ENCODE data around the gene SLC35E4.
"Not testable (repeated sequence)": the region's sequence is repeated elsewhere in the genome, so short reads cannot be mapped to it uniquely, and the experiment has no call there.

The SLC35E4 gene

DNA sequence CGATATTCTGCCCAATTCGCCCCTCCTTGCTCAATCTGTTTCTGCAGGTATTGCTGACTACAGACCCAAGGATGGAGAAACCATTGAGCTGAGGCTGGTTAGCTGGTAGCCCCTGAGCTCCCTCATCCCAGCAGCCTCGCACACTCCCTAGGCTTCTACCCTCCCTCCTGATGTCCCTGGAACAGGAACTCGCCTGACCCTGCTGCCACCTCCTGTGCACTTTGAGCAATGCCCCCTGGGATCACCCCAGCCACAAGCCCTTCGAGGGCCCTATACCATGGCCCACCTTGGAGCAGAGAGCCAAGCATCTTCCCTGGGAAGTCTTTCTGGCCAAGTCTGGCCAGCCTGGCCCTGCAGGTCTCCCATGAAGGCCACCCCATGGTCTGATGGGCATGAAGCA, 9.2 kb upstream of the SLC35E4 start:
- Mint-ChIP-seq H3K27me3 (no peaks in the 10 kb centered on the region), H3K27ac (no peak overlapping the region), H3K4me3 (no peak overlapping the region), H3K36me3 (no peaks in the 10 kb centered on the region), H3K4me1 (no peaks in the 10 kb centered on the region), H3K9me3 (no peaks in the 10 kb centered on the region)
- CTCF ChIA-PET = interaction anchor here (1.0 to 2.1 kb wide), 2 partner anchors 8 to 129 kb away, joined by 5 to 9 read pairs; no protein-coding TSS in a partner anchor
- no peak for DNase-seq

- Mint-ChIP-seq H3K27me3 (no peaks in the 10 kb centered on the region), H3K9me3 (no peaks in the 10 kb centered on the region), H3K36me3 (no peaks in the 10 kb centered on the region), H3K27ac (no peak overlapping the region), H3K4me1 (no peaks in the 10 kb centered on the region), H3K4me3 (no peak overlapping the region)
- no peak for DNase-seq
- CTCF ChIA-PET = interaction anchor here (2.1 kb wide), 1 partner anchor 128 kb away, joined by 9 read pairs; no protein-coding TSS in a partner anchor
Measured at GRCh38 chr22:30627471-30627870, 8.1 kb upstream of the SLC35E4 start.

GRCh38 chr22:30628491-30628890, 7.1 kb upstream of the SLC35E4 start:
- Mint-ChIP-seq H3K36me3 (no peaks in the 10 kb centered on the region), H3K27ac (no peak overlapping the region), H3K27me3 (no peaks in the 10 kb centered on the region), H3K9me3 (no peaks in the 10 kb centered on the region), H3K4me3 (no peak overlapping the region), H3K4me1 (no peaks in the 10 kb centered on the region)
- no peak for DNase-seq
- CTCF ChIA-PET = interaction anchor here (1.1 to 2.6 kb wide), 2 partner anchors 29 to 127 kb away, joined by 3 to 13 read pairs; no protein-coding TSS in a partner anchor

DNA sequence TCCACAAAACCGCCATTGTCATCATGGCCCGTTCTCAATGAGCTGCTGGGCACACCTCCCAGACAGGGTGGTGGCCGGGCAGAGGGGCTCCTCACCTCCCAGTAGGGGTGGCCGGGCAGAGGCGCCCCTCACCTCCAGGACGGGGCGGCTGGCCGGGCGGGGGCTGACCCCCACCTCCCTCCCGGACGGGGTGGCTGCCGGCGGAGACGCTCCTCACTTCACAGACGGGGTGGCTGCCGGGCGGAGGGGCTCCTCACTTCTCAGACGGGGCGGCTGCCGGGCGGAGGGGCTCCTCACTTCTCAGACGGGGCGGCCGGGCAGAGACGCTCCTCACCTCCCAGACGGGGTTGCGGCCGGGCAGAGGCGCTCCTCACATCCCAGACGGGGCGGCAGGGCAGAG, 4.1 kb upstream of the SLC35E4 start:
- H3K27me3 Mint-ChIP-seq, H3K4me3 Mint-ChIP-seq, CTCF ChIA-PET, H3K9me3 Mint-ChIP-seq, H3K36me3 Mint-ChIP-seq, H3K27ac Mint-ChIP-seq, DNase-seq: not testable (repeated sequence)
- peaks cover 17% of the 10 kb centered on the region for H3K4me1 Mint-ChIP-seq

DNA sequence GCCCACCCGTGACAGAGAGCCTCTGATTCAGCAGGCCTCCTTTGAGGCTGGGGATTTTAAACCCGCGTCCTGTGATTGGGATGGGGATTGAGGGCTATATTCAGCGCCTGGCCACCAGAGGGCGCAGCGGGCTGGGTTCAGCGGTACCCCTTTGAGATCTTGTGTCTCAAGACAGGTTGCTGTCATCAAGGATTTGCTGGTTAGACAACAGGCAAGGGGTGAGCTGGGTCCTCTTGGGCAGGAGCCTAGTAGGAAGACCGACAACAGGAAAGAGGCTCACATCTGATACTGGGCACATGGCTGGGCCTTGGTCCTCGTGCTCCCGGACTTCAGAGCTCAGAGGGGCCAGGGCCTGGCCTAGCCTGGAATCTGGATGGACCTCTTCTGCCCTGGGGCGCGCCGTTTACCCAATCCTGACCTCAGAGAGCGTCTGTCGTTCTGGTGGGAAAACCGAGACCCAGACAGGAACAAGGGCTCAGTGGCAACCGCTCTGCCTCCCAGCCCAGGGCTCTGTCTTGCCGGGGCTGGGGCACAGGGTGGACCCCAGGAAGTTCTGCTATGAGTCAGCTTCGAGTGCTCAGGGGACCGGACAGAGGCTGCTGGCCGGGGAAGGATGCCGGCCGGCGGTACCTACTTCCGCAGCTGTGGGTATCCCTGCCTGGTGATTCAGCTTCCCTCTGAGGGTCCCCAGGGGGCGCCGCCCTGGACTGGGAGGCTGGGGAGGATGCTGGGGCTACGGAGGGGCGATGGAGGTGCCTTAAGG, 929 bp upstream of the SLC35E4 start:
- Mint-ChIP-seq H3K4me3 (peak overlapping the region; percentile 70), H3K27ac (peak overlapping the region; percentile 92), H3K27me3 (no peaks in the 10 kb centered on the region), H3K9me3 (no peaks in the 10 kb centered on the region), H3K36me3 (no peaks in the 10 kb centered on the region), H3K4me1 (peaks cover 27% of the 10 kb centered on the region)
- peak; percentile 93 for DNase-seq
- CTCF ChIA-PET = interaction anchor here (0.6 to 4.8 kb wide), 29 partner anchors 8 to 655 kb away, joined by 3 to 190 read pairs (median 4); partner anchors contain the start of genes DUSP18, OSBP2 and TCN2

DNA sequence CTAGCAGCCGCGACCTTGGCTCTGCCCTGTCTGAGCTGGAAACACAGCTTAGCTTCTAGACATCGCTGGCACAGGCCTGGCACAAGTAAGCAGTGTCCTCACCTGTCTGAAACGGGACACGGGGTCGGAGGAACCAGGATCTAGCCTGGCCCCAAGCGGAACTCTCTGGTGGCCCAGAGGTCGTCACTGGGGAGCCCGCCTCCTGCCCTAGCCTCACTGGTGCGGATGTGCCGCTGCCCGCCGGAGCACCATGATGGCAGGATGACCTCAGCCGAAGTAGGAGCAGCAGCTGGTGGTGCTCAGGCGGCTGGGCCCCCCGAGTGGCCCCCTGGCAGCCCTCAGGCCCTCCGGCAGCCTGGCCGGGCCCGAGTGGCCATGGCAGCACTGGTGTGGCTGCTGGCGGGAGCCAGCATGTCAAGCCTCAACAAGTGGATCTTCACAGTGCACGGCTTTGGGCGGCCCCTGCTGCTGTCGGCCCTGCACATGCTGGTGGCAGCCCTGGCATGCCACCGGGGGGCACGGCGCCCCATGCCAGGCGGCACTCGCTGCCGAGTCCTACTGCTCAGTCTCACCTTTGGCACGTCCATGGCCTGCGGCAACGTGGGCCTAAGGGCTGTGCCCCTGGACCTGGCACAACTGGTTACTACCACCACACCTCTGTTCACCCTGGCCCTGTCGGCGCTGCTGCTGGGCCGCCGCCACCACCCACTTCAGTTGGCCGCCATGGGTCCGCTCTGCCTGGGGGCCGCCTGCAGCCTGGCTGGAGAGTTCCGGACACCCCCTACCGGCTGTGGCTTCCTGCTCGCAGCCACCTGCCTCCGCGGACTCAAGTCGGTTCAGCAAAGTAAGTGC, 871 bp downstream of the SLC35E4 start:
- Mint-ChIP-seq H3K9me3 (no peaks in the 10 kb centered on the region), H3K36me3 (no peaks in the 10 kb centered on the region), H3K27me3 (no peaks in the 10 kb centered on the region), H3K4me1 (peaks cover 27% of the 10 kb centered on the region), H3K27ac (no peak overlapping the region), H3K4me3 (peak overlapping the region; percentile 77)
- CTCF ChIA-PET = interaction anchor here (0.6 to 4.8 kb wide), 8 partner anchors 13 to 235 kb away, joined by 3 to 190 read pairs (median 6); no protein-coding TSS in a partner anchor
- DNase-seq = peak; percentile 41

GRCh38 chr22:30637701-30638114, 2.1 kb downstream of the SLC35E4 start:
- CTCF ChIA-PET = interaction anchor here (0.6 to 4.5 kb wide), 3 partner anchors 12 to 117 kb away, joined by 3 to 24 read pairs (median 6); no protein-coding TSS in a partner anchor
- no peak overlapping the region for H3K27ac Mint-ChIP-seq
- H3K4me3 Mint-ChIP-seq = no peak overlapping the region
- no peaks in the 10 kb centered on the region for H3K9me3 Mint-ChIP-seq
- DNase-seq = no peak
- no peaks in the 10 kb centered on the region for H3K27me3 Mint-ChIP-seq
- H3K36me3 Mint-ChIP-seq = no peaks in the 10 kb centered on the region
- peaks cover 27% of the 10 kb centered on the region for H3K4me1 Mint-ChIP-seq

DNA sequence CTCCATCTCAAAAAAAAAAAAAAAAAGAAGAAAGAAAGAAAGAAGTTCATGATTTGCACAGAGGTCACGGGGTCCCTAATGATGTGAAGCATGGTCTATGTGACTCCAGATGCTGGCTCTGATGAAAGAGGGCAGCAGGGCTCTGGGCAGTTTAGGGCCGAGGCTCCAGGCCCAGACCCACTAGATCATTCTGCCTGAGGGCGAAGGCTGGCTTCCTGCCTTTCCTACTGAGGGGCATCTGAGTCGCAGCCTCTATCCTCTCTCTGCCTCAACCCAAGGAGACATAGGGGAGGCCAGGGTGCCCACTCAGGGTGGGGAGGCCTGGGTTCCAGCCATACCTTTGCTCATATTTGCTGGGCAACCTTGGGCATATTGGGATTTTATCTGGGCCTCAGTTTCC, 4.8 kb downstream of the SLC35E4 start:
- CTCF ChIA-PET = interaction anchor here (1.6 kb wide), 1 partner anchor 114 kb away, joined by 5 read pairs; no protein-coding TSS in a partner anchor
- Mint-ChIP-seq H3K36me3 (no peaks in the 10 kb centered on the region), H3K9me3 (no peaks in the 10 kb centered on the region), H3K4me1 (peaks cover 29% of the 10 kb centered on the region), H3K27me3 (no peaks in the 10 kb centered on the region), H3K4me3 (no peak overlapping the region), H3K27ac (no peak overlapping the region)
- DNase-seq = no peak

DNA sequence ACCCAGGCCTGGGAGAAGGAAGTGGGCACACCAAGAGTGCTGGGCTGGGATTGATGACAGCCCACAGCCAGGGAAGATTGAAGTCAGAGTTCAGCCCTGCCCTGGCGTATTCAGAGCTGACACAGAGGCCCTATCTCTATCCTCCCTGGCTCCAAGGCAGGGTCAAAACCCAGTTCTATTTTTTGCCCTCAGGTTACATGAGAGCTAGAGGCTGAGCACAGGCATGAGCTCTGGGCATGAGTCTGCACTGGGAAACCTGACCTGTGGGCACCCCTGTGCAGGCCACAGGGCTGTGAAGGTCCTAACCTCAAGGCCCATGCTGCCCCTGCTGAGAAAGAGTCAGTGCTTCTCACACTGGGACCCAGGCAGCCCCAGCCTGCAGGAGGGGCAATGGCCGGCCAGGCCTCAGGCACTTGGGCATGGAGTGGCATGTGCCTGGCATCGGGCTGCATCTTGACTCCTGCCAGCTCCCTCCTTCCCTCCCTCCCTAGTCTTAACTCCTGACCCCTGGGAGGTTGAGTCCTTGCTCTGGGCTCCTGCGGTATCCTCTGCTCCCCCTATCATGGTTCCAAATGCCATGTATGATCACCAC, 5.4 kb downstream of the SLC35E4 start:
- Mint-ChIP-seq H3K36me3 (no peaks in the 10 kb centered on the region), H3K4me1 (peaks cover 25% of the 10 kb centered on the region), H3K4me3 (no peak overlapping the region), H3K9me3 (no peaks in the 10 kb centered on the region), H3K27me3 (no peaks in the 10 kb centered on the region), H3K27ac (no peak overlapping the region)
- no peak for DNase-seq
- CTCF ChIA-PET = interaction anchor here (1.4 to 1.6 kb wide), 2 partner anchors 102 to 114 kb away, joined by 3 to 5 read pairs; no protein-coding TSS in a partner anchor

DNA sequence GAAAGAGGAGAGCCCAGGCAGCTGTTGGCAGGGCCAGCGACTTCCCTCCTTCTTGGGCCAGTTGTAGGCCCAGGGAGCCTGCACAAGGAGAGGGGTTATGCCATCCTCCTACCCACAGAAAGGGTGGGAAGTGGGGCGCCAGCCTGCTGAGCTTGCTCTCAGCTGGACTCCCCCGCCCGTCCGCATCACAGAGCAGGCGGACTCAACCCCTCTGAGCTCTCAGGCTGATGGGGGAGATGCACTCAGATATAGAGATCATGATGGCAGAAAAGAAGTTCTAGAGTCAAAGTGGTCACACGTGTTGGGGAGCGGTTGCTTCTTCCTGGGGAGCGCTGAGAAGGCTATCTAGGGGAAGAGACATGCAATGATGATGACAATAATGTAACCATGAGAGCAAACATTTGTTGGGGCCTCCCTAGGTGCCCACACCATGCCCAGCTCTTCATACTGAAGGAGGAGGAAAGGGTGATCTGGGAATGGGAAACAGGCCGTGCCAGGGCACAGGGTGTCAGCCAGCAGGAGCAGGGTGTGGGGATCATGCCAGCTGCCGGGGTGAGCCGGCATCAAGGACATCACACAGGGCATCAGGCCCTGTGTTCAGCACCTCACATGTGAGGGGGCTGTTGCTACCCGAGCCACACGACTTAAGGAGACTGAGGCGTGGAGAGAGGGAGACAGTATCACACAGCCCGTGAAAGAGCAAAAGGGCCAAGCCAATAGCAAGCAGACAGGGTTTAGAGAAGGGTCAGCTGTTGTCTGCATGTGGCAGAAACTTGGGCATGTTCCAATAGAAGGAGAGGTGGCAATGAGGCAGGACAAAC, 7.7 kb downstream of the SLC35E4 start:
- CTCF ChIA-PET = interaction anchor here (0.8 to 3.3 kb wide), 3 partner anchors 9 to 112 kb away, joined by 3 to 14 read pairs (median 5); no protein-coding TSS in a partner anchor
- H3K27ac Mint-ChIP-seq = no peak overlapping the region
- H3K9me3 Mint-ChIP-seq = no peaks in the 10 kb centered on the region
- H3K4me1 Mint-ChIP-seq = peaks cover 12% of the 10 kb centered on the region
- H3K36me3 Mint-ChIP-seq = no peaks in the 10 kb centered on the region
- no peak for DNase-seq
- no peaks in the 10 kb centered on the region for H3K27me3 Mint-ChIP-seq
- H3K4me3 Mint-ChIP-seq = no peak overlapping the region

DNA sequence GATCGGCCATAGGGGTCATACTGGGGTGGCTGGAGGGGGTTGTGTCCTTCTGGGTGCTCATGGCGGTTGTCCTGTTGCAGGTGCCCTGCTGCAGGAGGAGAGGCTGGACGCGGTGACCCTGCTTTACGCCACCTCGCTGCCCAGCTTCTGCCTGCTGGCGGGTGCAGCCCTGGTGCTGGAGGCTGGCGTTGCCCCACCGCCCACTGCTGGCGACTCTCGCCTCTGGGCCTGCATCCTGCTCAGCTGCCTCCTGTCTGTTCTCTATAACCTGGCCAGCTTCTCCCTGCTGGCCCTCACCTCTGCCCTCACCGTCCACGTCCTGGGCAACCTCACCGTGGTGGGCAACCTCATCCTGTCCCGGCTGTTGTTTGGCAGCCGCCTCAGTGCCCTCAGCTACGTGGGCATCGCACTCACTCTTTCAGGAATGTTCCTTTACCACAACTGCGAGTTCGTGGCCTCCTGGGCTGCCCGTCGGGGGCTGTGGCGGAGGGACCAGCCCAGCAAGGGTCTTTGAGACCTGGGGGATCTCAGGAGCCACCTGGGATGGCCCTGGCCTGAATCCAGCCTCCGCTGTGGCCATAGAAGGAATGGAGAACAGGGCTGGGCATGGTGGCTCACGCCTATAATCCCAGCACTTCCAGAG, 11.1 kb downstream of the SLC35E4 start:
- Mint-ChIP-seq H3K36me3 (no peaks in the 10 kb centered on the region), H3K27ac (no peak overlapping the region), H3K4me3 (no peak overlapping the region), H3K9me3 (no peaks in the 10 kb centered on the region), H3K27me3 (no peaks in the 10 kb centered on the region), H3K4me1 (peaks cover 32% of the 10 kb centered on the region)
- no peak for DNase-seq
- CTCF ChIA-PET = interaction anchor here (0.7 to 3.3 kb wide), 3 partner anchors 13 to 108 kb away, joined by 3 to 14 read pairs (median 6); no protein-coding TSS in a partner anchor

GRCh38 chr22:30647536-30647935, 12.0 kb downstream of the SLC35E4 start:
- Mint-ChIP-seq H3K27me3 (no peaks in the 10 kb centered on the region), H3K36me3 (no peaks in the 10 kb centered on the region), H3K27ac (no peak overlapping the region), H3K4me1 (peaks cover 40% of the 10 kb centered on the region), H3K9me3 (no peaks in the 10 kb centered on the region), H3K4me3 (no peak overlapping the region)
- no peak for DNase-seq
- CTCF ChIA-PET = interaction anchor here (1.0 to 1.3 kb wide), 2 partner anchors 13 to 96 kb away, joined by 3 read pairs; no protein-coding TSS in a partner anchor

- H3K9me3 Mint-ChIP-seq = no peaks in the 10 kb centered on the region
- H3K27ac Mint-ChIP-seq = peak overlapping the region; percentile 75
- no peak for DNase-seq
- CTCF ChIA-PET = interaction anchor here (1.1 to 3.2 kb wide), 6 partner anchors 12 to 106 kb away, joined by 3 to 24 read pairs (median 4); partner anchors contain the start of gene SLC35E4
- H3K36me3 Mint-ChIP-seq = no peaks in the 10 kb centered on the region
- no peak overlapping the region for H3K4me3 Mint-ChIP-seq
- H3K27me3 Mint-ChIP-seq = no peaks in the 10 kb centered on the region
- H3K4me1 Mint-ChIP-seq = peaks cover 35% of the 10 kb centered on the region
Measured at GRCh38 chr22:30648825-30649224, 13.2 kb downstream of the SLC35E4 start.

All from activated naive CD4-positive, alpha-beta T cell treated with anti-CD3 and anti-CD28 coated beads, Interleukin-2, amount 10 ng/mL, durations not matched to agents 7 days and 5 days (primary cell).